ENCODE results near the gene LHB.
A peak's percentile ranks its signal among the peaks of the same experiment; 100 is the strongest.
"Not testable (repeated sequence)": the region's sequence is repeated elsewhere in the genome, so short reads cannot be mapped to it uniquely, and the experiment has no call there.

Gene LHB

DNA sequence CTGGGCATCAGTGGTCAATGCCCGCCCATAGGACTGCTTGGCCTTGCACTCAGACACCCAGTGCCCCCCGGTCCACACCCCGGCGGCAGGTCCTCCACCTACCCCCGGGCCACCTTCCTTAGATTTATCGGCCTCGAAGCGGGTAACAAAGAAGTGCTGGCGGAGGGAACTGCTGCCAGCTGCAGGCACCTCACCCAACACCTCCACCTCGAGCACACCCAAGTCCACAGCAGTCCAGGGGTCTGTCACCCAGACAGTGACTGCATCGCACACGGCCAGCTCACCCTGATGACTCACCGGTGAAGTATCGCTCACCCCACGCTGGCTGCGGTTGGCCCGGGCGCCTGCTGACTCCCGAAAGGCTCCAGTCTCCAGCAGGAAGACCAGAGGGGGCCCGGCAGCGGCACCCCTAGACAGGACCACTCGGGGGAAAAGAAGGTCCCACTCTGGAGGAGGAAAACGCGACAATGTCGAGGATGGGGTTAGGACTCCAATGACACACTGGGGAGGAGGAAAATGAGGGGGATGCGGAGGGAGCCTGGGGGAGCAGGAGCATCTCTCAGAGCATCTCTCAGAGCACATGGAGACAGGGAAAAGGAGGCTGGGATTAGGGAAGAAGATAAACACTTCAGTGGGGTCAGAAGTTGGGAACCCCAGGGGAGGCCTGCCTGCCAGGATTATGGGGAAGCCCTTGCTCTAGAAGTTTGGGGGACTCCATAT, 21.8 kb upstream of the LHB start:
- TF ChIP-seq EP300 (IDR thresholded peaks at IDR 0.05; ENCODE audit: borderline replicate concordance), result peak; percentile 53; the same call in 1 of the 2 replicates
- TF ChIP-seq TCF12 (IDR thresholded peaks at IDR 0.05; ENCODE audit: low read depth), result peak; percentile 22; the same call in 1 of the 2 replicates
- TF ChIP-seq TEAD4 (IDR thresholded peaks at IDR 0.05), result 0 out of 2 replicates have a peak, but pooled peaks have one; percentile 31
- TF ChIP-seq ZBTB7A (IDR thresholded peaks at IDR 0.05; ENCODE audit: low read depth), result peak; percentile 50; the same call in 1 of the 2 replicates

DNA sequence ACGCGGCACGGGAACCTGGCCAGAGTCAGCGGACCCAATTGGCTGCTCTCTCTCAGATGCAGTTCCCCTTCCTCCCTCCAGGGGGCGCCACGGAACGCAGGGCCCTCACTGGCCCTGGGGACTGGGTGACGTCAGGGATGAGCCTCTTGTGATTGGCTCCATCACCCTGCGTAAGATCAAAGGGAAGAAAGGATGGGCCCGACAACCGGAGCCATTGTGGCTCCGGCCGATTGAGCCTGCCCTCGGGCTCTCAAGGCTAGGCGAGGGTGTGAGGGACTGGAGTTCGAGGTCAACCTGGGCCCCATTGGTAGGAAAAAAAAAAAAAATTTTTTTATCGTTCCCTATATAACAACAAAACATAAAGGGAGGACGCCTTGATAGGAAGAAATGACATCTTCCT, 19.9 kb upstream of the LHB start, which contains the start of gene CGB1:
TSS of gene CGB1 (minus strand) at position 81 of the 400 bp plus-strand sequence. CDS start 184 bp downstream, outside the sequence.
- TF ChIP-seq RAD21 (IDR thresholded peaks at IDR 0.05; ENCODE audit: low read depth), result peak; percentile 42

DNA sequence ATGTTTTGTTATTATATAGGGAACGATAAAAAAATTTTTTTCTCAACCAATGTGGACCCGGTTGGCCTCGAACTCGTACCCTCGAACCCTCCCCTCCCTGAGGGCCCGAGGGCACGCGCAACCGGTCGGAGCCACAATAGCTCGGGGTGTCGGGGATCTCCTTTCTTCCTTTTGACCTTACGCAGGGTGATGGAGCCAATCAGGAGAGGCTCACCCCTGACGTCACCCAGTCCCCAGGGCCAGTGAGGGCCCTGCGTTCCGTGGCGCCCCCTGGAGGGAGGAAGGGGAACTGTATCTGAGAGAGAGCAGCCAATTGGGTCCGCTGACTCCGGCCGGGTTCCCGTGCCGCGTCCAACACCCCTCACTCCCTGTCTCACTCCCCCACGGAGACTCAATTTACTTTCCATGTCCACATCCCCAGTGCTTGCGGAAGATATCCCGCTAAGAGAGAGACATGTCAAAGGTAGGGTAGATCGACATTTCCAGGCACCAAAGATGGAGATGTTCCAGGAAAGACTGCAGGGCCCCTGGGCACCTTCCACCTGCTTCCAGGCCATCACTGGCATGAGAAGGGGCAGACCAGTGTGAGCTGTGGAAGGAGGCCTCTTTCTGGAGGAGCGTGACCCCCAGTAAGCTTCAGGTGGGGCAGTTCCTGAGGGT, 14.9 kb upstream of the LHB start, which contains the start of gene CGB2:
TSS of gene CGB2 (plus strand) at position 249 of the 660 bp plus-strand sequence. CDS start at position 455, 206 bp downstream.
- TF ChIP-seq RAD21 (IDR thresholded peaks at IDR 0.05; ENCODE audit: low read depth), result peak; percentile 33
- TF ChIP-seq CREB1 (IDR thresholded peaks at IDR 0.05; ENCODE audit: low read depth), result peak; percentile 44; the same call in 1 of the 2 replicates
- peak; percentile 65 for TF ChIP-seq MAX (IDR thresholded peaks at IDR 0.05)
- TF ChIP-seq TEAD4 (IDR thresholded peaks at IDR 0.05), result peak; percentile 65

DNA sequence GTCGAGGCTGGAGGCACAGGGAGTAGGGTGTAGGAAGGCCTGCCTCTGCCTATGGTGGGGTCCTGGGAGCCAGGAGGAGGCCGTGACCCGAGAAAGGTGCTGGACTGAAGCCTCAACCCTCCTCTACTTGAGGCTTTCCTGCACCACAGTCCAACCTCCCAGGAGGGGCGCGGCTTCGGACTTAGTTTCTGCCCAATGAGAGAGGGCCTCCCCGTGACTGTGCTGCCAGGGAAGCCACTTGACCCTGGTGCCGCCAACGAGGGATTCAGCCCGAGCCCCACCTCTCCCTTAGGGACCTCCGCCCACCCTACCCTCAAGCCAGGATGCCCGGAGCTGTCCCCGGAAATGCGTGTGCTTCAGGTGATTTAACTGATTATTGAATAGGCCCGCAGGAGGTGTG, 7.3 kb upstream of the LHB start, which contains the start of gene CGB3:
TSS of gene CGB3 (minus strand) at position 101 of the 400 bp plus-strand sequence. CDS start 362 bp downstream, outside the sequence.
- not testable (repeated sequence) for TF ChIP-seq TCF12 (IDR thresholded peaks at IDR 0.05; ENCODE audit: low read depth); TEAD4 (IDR thresholded peaks at IDR 0.05); FOXM1 (IDR thresholded peaks at IDR 0.05; ENCODE audit: borderline replicate concordance, low read depth)

DNA sequence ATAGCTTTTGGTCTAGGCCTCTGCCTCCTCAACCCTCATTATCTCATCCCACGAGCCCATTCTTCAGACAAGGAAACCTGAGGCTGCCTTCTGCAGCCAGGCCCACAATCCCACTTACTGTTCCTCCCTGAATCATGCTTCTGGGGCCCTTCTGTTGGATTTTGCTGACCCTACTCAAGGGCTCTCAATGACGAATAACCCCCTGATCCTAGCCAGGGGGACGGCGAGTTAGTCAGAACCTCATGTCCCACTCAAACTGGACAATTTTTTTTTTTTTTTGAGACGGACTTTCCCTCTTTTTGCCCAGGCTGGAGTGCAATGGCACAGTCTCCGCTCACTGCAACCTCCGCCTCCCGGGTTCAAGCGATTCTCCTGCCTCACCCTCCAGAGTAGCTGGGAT, 5.2 kb upstream of the LHB start:
- no peak for TF ChIP-seq MAX (IDR thresholded peaks at IDR 0.05)
- TF ChIP-seq TCF12 (IDR thresholded peaks at IDR 0.05; ENCODE audit: low read depth), result no peak
- TF ChIP-seq ZBTB7A (IDR thresholded peaks at IDR 0.05; ENCODE audit: low read depth), result no peak
- no peak for TF ChIP-seq RAD21 (IDR thresholded peaks at IDR 0.05; ENCODE audit: low read depth)
- no peak for TF ChIP-seq NFIC (IDR thresholded peaks at IDR 0.05)
- no peak for TF ChIP-seq REST (IDR thresholded peaks at IDR 0.05; ENCODE audit: low read depth)
- no peak for TF ChIP-seq TAF1 (IDR thresholded peaks at IDR 0.05; ENCODE audit: low read depth)
- TF ChIP-seq EP300 (IDR thresholded peaks at IDR 0.05; ENCODE audit: borderline replicate concordance), result no peak
- TF ChIP-seq TEAD4 (IDR thresholded peaks at IDR 0.05), result no peak
- TF ChIP-seq YY1 (IDR thresholded peaks at IDR 0.05; ENCODE audit: low read depth), result no peak
- no peak for TF ChIP-seq CREB1 (IDR thresholded peaks at IDR 0.05; ENCODE audit: low read depth)
- no peak for TF ChIP-seq CEBPB (IDR thresholded peaks at IDR 0.05)
- TF ChIP-seq USF1 (IDR thresholded peaks at IDR 0.05), result no peak
- TF ChIP-seq FOXM1 (IDR thresholded peaks at IDR 0.05; ENCODE audit: borderline replicate concordance, low read depth), result no peak
- TF ChIP-seq EGR1 (IDR thresholded peaks at IDR 0.05), result no peak

DNA sequence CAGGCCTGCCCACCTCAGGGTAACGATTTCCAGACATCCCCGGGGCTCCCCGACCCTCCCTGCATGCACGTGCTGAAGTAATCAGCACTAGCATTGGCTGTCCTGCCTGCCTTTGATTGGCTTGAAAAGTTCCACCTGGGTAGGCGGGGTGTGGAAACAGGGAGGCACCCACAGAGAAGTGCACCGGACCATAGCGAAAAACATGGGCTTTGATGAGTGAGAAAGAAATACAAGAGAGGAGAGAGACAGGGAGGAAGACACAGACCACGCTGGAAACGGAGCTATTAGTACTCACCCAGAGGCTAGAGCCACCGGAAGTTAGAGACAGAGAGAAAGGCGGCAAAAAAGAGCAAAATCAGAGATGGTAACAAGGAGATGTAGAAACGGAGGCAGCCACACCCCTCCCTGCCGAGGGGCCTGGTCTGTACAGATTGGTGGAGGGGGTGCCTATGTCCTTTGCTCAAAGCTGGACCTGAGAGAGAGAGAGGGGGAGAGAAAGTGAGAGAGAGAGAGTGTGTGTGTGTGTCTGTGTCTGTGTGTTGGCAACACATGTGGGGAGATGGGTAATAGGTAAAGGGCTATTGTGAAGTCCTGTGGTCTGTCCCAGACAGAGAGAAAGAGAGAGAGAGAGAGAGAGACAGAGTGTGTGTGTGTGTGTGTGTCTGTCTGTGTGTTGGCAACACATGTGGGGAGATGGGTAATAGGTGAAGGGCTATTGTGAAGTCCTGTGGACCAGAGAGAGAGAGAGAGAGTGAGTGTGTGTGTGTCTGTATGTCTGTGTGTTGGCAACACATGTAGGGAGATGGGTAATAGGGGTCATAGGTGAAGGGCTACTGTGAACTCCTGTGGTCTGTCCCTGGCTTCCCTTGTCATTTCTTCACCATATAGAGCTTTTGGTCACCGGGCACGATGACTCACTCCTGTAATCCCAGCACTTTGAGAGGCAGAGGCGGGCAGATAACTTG, 4.3 kb upstream of the LHB start:
- peak; percentile 58; the same call in 1 of the 2 replicates for TF ChIP-seq USF1 (IDR thresholded peaks at IDR 0.05)
- TF ChIP-seq NFIC (IDR thresholded peaks at IDR 0.05), result no peak
- TF ChIP-seq MAX (IDR thresholded peaks at IDR 0.05), result peak; percentile 91

DNA sequence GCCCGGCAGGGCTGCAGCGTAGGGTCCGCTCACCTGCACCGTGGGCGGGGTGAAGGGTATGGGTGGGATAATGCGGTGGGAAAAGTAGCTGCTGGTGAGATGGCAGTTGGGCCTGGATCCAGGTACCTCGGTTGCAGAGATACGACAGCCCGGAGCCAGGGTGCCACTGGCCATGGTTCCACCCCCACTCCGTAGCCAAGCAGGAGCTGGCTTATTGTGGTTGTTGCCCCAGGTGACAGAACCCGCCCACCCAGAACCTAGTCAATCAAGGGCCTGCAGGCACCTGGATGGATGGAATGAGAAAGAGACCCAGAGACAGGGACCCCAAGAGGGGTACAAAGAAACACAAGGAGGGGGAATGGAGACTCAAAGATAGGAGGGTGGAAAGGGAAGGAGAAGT, 3.5 kb upstream of the LHB start:
- TF ChIP-seq EGR1 (IDR thresholded peaks at IDR 0.05) (no peak), TEAD4 (IDR thresholded peaks at IDR 0.05) (no peak), YY1 (IDR thresholded peaks at IDR 0.05; ENCODE audit: low read depth) (no peak), TCF12 (IDR thresholded peaks at IDR 0.05; ENCODE audit: low read depth) (no peak), CEBPB (IDR thresholded peaks at IDR 0.05) (no peak), REST (IDR thresholded peaks at IDR 0.05; ENCODE audit: low read depth) (no peak), EP300 (IDR thresholded peaks at IDR 0.05; ENCODE audit: borderline replicate concordance) (no peak), CREB1 (IDR thresholded peaks at IDR 0.05; ENCODE audit: low read depth) (no peak)
